Measurements from ENCODE around the gene CPSF4L. TPM values are rescaled to one million over a fixed set of nuclear protein-coding genes. Genes with fewer than 3 reads are reported as not detected.

CPSF4L gene
- total and polyA plus RNA-seq, 2 of the 13 experiments (the other 11 are each of a cell fraction or from before 2014, with no cell fraction given), result 0.73 to 1.6 TPM

DNA sequence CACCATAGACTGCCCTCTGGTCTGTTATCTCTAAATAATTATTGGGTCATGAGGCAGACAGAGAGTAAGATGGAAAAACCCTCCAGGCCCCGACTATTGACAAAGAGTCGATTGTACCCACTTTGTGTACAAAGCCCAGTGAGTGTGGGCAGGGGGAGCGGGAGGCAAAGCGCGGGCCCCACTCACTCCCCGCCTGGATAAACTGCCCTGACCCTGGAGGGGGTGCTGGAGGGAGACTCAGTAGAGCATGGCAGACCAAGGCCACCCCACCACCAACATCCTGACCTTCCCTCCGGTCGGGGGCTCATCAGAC is 11.2 kb upstream of the CPSF4L start (continued):
- TF ChIP-seq ZNF644 (CRISPR knock-in tag; IDR thresholded peaks at IDR 0.05; ENCODE audit: low read depth) (peak; percentile 66; the same call in 1 of the 2 replicates), SMYD3 (CRISPR knock-in tag; IDR thresholded peaks at IDR 0.05) (no peak), ZNF264 (CRISPR knock-in tag; IDR thresholded peaks at IDR 0.05) (0 out of 2 replicates have a peak, but pooled peaks have one; percentile 51), ZFX (CRISPR knock-in tag; IDR thresholded peaks at IDR 0.05; ENCODE audit: low read depth) (peak; percentile 73), KAT2B (IDR thresholded peaks at IDR 0.05; ENCODE audit: borderline replicate concordance, low read depth, low read length) (no peak), MEIS1 (CRISPR knock-in tag; IDR thresholded peaks at IDR 0.05; ENCODE audit: borderline replicate concordance) (peak; percentile 32; the same call in 1 of the 2 replicates), MXI1 (IDR thresholded peaks at IDR 0.05; ENCODE audit: borderline replicate concordance, low read depth, low read length) (0 out of 3 replicates have a peak, but pooled peaks have one; percentile 31), IRX3 (CRISPR knock-in tag; IDR thresholded peaks at IDR 0.05; ENCODE audit: borderline replicate concordance, low read depth) (peak; percentile 9; the same call in 1 of the 2 replicates), ZNF891 (CRISPR knock-in tag; IDR thresholded peaks at IDR 0.05) (0 out of 2 replicates have a peak, but pooled peaks have one; percentile 45), ASH2L (IDR thresholded peaks at IDR 0.05; ENCODE audit: insufficient read length, low read depth, low read length) (peak; percentile 83), ZNF333 (CRISPR knock-in tag; IDR thresholded peaks at IDR 0.05; ENCODE audit: borderline replicate concordance) (no peak), TAF15 (IDR thresholded peaks at IDR 0.05; ENCODE audit: low read depth, low read length, poor library complexity, severe bottlenecking) (no peak), SAFB2 (CRISPR knock-in tag; IDR thresholded peaks at IDR 0.05; ENCODE audit: borderline replicate concordance, low read depth) (peak; percentile 60; the same call in 1 of the 2 replicates), ZMAT3 (CRISPR knock-in tag; conservative IDR thresholded peaks at IDR 0.05) (0 out of 2 replicates have a peak, but pooled peaks have one; percentile 45)
- TF ChIP-seq, protein P1, sequence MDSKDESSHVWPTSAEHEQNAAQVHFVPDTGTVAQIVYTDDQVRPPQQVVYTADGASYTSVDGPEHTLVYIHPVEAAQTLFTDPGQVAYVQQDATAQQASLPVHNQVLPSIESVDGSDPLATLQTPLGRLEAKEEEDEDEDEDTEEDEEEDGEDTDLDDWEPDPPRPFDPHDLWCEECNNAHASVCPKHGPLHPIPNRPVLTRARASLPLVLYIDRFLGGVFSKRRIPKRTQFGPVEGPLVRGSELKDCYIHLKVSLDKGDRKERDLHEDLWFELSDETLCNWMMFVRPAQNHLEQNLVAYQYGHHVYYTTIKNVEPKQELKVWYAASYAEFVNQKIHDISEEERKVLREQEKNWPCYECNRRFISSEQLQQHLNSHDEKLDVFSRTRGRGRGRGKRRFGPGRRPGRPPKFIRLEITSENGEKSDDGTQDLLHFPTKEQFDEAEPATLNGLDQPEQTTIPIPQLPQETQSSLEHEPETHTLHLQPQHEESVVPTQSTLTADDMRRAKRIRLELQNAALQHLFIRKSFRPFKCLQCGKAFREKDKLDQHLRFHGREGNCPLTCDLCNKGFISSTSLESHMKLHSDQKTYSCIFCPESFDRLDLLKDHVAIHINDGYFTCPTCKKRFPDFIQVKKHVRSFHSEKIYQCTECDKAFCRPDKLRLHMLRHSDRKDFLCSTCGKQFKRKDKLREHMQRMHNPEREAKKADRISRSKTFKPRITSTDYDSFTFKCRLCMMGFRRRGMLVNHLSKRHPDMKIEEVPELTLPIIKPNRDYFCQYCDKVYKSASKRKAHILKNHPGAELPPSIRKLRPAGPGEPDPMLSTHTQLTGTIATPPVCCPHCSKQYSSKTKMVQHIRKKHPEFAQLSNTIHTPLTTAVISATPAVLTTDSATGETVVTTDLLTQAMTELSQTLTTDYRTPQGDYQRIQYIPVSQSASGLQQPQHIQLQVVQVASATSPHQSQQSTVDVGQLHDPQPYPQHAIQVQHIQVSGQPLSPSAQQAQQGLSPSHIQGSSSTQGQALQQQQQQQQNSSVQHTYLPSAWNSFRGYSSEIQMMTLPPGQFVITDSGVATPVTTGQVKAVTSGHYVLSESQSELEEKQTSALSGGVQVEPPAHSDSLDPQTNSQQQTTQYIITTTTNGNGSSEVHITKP (CRISPR knock-in tag; IDR thresholded peaks at IDR 0.05; ENCODE audit: low read depth), result peak; percentile 77; the same call in 1 of the 2 replicates
- TF ChIP-seq, protein P2, sequence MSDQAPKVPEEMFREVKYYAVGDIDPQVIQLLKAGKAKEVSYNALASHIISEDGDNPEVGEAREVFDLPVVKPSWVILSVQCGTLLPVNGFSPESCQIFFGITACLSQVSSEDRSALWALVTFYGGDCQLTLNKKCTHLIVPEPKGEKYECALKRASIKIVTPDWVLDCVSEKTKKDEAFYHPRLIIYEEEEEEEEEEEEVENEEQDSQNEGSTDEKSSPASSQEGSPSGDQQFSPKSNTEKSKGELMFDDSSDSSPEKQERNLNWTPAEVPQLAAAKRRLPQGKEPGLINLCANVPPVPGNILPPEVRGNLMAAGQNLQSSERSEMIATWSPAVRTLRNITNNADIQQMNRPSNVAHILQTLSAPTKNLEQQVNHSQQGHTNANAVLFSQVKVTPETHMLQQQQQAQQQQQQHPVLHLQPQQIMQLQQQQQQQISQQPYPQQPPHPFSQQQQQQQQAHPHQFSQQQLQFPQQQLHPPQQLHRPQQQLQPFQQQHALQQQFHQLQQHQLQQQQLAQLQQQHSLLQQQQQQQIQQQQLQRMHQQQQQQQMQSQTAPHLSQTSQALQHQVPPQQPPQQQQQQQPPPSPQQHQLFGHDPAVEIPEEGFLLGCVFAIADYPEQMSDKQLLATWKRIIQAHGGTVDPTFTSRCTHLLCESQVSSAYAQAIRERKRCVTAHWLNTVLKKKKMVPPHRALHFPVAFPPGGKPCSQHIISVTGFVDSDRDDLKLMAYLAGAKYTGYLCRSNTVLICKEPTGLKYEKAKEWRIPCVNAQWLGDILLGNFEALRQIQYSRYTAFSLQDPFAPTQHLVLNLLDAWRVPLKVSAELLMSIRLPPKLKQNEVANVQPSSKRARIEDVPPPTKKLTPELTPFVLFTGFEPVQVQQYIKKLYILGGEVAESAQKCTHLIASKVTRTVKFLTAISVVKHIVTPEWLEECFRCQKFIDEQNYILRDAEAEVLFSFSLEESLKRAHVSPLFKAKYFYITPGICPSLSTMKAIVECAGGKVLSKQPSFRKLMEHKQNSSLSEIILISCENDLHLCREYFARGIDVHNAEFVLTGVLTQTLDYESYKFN (CRISPR knock-in tag; conservative IDR thresholded peaks at IDR 0.05), result peak; percentile 97
- TF ChIP-seq, protein P3, sequence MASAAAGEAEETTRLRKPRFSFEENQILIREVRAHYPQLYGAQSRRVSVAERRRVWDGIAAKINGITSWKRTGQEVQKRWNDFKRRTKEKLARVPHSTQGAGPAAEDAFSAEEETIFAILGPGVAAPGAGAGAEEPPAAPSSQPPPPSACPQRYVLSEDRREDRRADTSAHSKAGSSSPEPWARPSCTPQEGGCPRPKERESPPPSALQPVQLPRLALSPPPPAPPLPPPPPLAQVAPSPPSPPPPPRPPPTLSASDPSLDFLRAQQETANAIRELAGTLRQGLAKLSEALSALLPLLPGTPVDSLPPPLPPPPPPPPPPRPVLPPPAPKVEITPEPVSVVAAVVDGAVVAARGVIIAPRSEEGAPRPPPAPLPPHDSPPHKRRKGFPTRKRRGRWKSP (CRISPR knock-in tag; IDR thresholded peaks at IDR 0.05), result peak; percentile 73; the same call in 1 of the 2 replicates
- TF ChIP-seq, protein P4, sequence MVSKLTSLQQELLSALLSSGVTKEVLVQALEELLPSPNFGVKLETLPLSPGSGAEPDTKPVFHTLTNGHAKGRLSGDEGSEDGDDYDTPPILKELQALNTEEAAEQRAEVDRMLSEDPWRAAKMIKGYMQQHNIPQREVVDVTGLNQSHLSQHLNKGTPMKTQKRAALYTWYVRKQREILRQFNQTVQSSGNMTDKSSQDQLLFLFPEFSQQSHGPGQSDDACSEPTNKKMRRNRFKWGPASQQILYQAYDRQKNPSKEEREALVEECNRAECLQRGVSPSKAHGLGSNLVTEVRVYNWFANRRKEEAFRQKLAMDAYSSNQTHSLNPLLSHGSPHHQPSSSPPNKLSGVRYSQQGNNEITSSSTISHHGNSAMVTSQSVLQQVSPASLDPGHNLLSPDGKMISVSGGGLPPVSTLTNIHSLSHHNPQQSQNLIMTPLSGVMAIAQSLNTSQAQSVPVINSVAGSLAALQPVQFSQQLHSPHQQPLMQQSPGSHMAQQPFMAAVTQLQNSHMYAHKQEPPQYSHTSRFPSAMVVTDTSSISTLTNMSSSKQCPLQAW (CRISPR knock-in tag; IDR thresholded peaks at IDR 0.05), result peak; percentile 36; the same call in 1 of the 2 replicates
- TF ChIP-seq, protein P5, sequence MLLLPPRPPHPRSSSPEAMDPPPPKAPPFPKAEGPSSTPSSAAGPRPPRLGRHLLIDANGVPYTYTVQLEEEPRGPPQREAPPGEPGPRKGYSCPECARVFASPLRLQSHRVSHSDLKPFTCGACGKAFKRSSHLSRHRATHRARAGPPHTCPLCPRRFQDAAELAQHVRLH (CRISPR knock-in tag; IDR thresholded peaks at IDR 0.05; ENCODE audit: borderline replicate concordance, low read depth), result peak; percentile 75; the same call in 1 of the 2 replicates

Data from HepG2 (cell line).